Endothelial cell (in vitro differentiated cells): ENCODE data around the gene IL13RA2. TPM values are rescaled to one million over a fixed set of nuclear protein-coding genes. Genes with fewer than 3 reads are reported as not detected.

Experiments used
- DNase-seq: peaks from one replicate; pipeline ENCODE4 v3.0.0; 2021; ENCODE audit warnings: low spot score
- H3K27ac Mint-ChIP-seq: one replicate; pipeline ENCODE4 v1.8.0; 2021; ENCODE audit warnings: mixed read lengths, inconsistent platforms; ENCODE audit not compliant: unreplicated experiment
- H3K27me3 Mint-ChIP-seq: one replicate; pipeline ENCODE4 v1.8.0; 2021; ENCODE audit warnings: mild to moderate bottlenecking, moderate library complexity, mixed read lengths, inconsistent platforms; ENCODE audit not compliant: unreplicated experiment
- H3K36me3 Mint-ChIP-seq: one replicate; pipeline ENCODE4 v1.8.0; 2021; ENCODE audit warnings: mild to moderate bottlenecking, low read depth, mixed read lengths, inconsistent platforms; ENCODE audit not compliant: unreplicated experiment
- H3K4me1 Mint-ChIP-seq: one replicate; pipeline ENCODE4 v1.8.0; 2021; ENCODE audit warnings: mild to moderate bottlenecking, mixed read lengths, inconsistent platforms; ENCODE audit not compliant: unreplicated experiment
- H3K4me3 Mint-ChIP-seq: one replicate; pipeline ENCODE4 v1.8.0; 2021; ENCODE audit warnings: mild to moderate bottlenecking, mixed read lengths, inconsistent platforms; ENCODE audit not compliant: unreplicated experiment
- H3K9me3 Mint-ChIP-seq: one replicate; pipeline ENCODE4 v1.8.0; 2021; ENCODE audit warnings: mixed read lengths, inconsistent platforms; ENCODE audit not compliant: unreplicated experiment
- CTCF ChIP-seq: fragments of 200-600 bp; sonication (generic); IDR thresholded peaks from one replicate; pipeline ENCODE4 v1.5.0; 2021; ENCODE audit warnings: antibody characterized with exemption; ENCODE audit not compliant: unreplicated experiment
- total RNA-seq: library from RNA; stranded (reverse); fragmentation: NEBNext Ultra II Directional; extraction: Animal tissue kit (Norgen Biotek cat#: 25700); gene quantifications from one replicate; pipeline ENCODE4 v1.2.1, GENCODE V29; 2021; ENCODE audit not compliant: unreplicated experiment

Gene IL13RA2
- total RNA-seq, 1 donor from 2014 or later, result not detected

GRCh38 chrX:114976292-114976691 lies 41.1 kb downstream of the IL13RA2 start:
- no peak overlapping the region for H3K27ac Mint-ChIP-seq
- no peak for TF ChIP-seq CTCF
- H3K27me3 Mint-ChIP-seq, result no peaks in the 10 kb centered on the region
- H3K4me3 Mint-ChIP-seq, result no peak overlapping the region
- H3K4me1 Mint-ChIP-seq, result no peaks in the 10 kb centered on the region
- no peaks in the 10 kb centered on the region for H3K36me3 Mint-ChIP-seq
- no peaks in the 10 kb centered on the region for H3K9me3 Mint-ChIP-seq
- DNase-seq, result no peak

- no peak for DNase-seq
- H3K9me3 Mint-ChIP-seq, result no peaks in the 10 kb centered on the region
- no peaks in the 10 kb centered on the region for H3K36me3 Mint-ChIP-seq
- no peak overlapping the region for H3K27ac Mint-ChIP-seq
- H3K4me1 Mint-ChIP-seq, result no peaks in the 10 kb centered on the region
- TF ChIP-seq CTCF, result no peak
- H3K4me3 Mint-ChIP-seq, result no peak overlapping the region
- H3K27me3 Mint-ChIP-seq, result no peaks in the 10 kb centered on the region
Measured at GRCh38 chrX:114973013-114973412, 44.4 kb downstream of the IL13RA2 start.

GRCh38 chrX:114970806-114971205 lies 46.6 kb downstream of the IL13RA2 start:
- H3K4me3 Mint-ChIP-seq, result no peak overlapping the region
- H3K36me3 Mint-ChIP-seq, result no peaks in the 10 kb centered on the region
- H3K4me1 Mint-ChIP-seq, result no peaks in the 10 kb centered on the region
- no peak for DNase-seq
- H3K9me3 Mint-ChIP-seq, result no peaks in the 10 kb centered on the region
- no peak for TF ChIP-seq CTCF
- H3K27ac Mint-ChIP-seq, result no peak overlapping the region
- H3K27me3 Mint-ChIP-seq, result no peaks in the 10 kb centered on the region

- DNase-seq, result no peak
- peaks cover 2% of the 10 kb centered on the region for H3K27me3 Mint-ChIP-seq
- H3K36me3 Mint-ChIP-seq, result no peaks in the 10 kb centered on the region
- H3K4me1 Mint-ChIP-seq, result no peaks in the 10 kb centered on the region
- no peak for TF ChIP-seq CTCF
- no peak overlapping the region for H3K27ac Mint-ChIP-seq
- no peak overlapping the region for H3K4me3 Mint-ChIP-seq
- H3K9me3 Mint-ChIP-seq, result no peaks in the 10 kb centered on the region
Measured at GRCh38 chrX:114964374-114964773, 53.0 kb downstream of the IL13RA2 start.

GRCh38 chrX:114962209-114962608 lies 55.2 kb downstream of the IL13RA2 start:
- Mint-ChIP-seq H3K4me3 (no peak overlapping the region), H3K27ac (no peak overlapping the region), H3K36me3 (no peaks in the 10 kb centered on the region), H3K27me3 (peaks cover 2% of the 10 kb centered on the region), H3K4me1 (no peaks in the 10 kb centered on the region), H3K9me3 (no peaks in the 10 kb centered on the region)
- TF ChIP-seq CTCF, result no peak
- no peak for DNase-seq
